HG02981 (cell line): ENCODE results near the gene PDE4D.
"Not testable (repeated sequence)": the region's sequence is repeated elsewhere in the genome, so short reads cannot be mapped to it uniquely, and the experiment has no call there.

Experiments
- ATAC-seq: cut with Tn5 transposase; IDR thresholded peaks from one replicate; pipeline ENCODE4 v1.9.1; 2021; ENCODE audit warnings: mild to moderate bottlenecking, moderate library complexity; ENCODE audit not compliant: unreplicated experiment

The PDE4D gene

GRCh38 chr5:58968350-58968749 is 925.2 kb downstream of the PDE4D start:
- no peak for ATAC-seq

- ATAC-seq, result no peak
These were observed 925.8 kb downstream of the PDE4D start for GRCh38 chr5:58967597-58968281.

GRCh38 chr5:58965677-58966414 is 927.7 kb downstream of the PDE4D start:
- ATAC-seq, result no peak

- ATAC-seq, result no peak
These were observed 929.7 kb downstream of the PDE4D start for GRCh38 chr5:58963821-58964220.

- no peak for ATAC-seq
These were observed 930.2 kb downstream of the PDE4D start for GRCh38 chr5:58963361-58963760.

GRCh38 chr5:58961631-58962280 is 931.8 kb downstream of the PDE4D start:
- ATAC-seq, result no peak

GRCh38 chr5:58958701-58959100 is 934.8 kb downstream of the PDE4D start:
- no peak for ATAC-seq

GRCh38 chr5:58953218-58953617 is 940.3 kb downstream of the PDE4D start:
- not testable (repeated sequence) for ATAC-seq

GRCh38 chr5:58950224-58950623 is 943.3 kb downstream of the PDE4D start:
- no peak for ATAC-seq

GRCh38 chr5:58946230-58946629 is 947.3 kb downstream of the PDE4D start:
- no peak for ATAC-seq

- no peak for ATAC-seq
These were observed 949.3 kb downstream of the PDE4D start for GRCh38 chr5:58944221-58944620.

- ATAC-seq, result no peak
These were observed 953.1 kb downstream of the PDE4D start for GRCh38 chr5:58940446-58940845.

- no peak for ATAC-seq
These were observed 953.9 kb downstream of the PDE4D start for GRCh38 chr5:58939664-58940063.

GRCh38 chr5:58938563-58939424 is 954.7 kb downstream of the PDE4D start:
- ATAC-seq, result no peak

GRCh38 chr5:58937031-58937681 is 956.4 kb downstream of the PDE4D start:
- ATAC-seq, result no peak

- ATAC-seq, result no peak
These were observed 958.9 kb downstream of the PDE4D start for GRCh38 chr5:58934629-58935097.

- no peak for ATAC-seq
These were observed 959.5 kb downstream of the PDE4D start for GRCh38 chr5:58933891-58934628.

- no peak for ATAC-seq
These were observed 961.4 kb downstream of the PDE4D start for GRCh38 chr5:58932057-58932612.

- ATAC-seq, result no peak
These were observed 963.0 kb downstream of the PDE4D start for GRCh38 chr5:58930520-58930919.
